ENCODE data around the gene PICALM.

The PICALM gene

DNA sequence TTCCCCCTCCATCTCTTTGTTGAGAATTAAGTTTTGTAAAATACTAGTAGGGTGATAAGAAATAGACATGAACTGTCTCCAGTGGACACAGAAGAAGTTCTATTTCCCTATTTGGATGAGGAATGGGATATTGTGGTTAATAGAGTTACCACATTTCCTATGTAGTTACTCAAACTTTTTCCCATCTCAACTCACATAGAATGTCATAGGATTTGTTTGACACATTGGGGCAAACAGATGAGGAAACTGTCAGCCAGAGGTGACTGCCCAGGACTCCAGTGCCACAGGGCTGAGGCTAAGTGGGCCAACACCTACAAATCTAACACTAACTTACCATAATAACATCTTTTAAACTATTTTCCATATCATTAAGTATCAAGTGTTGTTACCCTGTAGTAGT is 155.4 kb downstream of the PICALM start:
- POLR2A ChIA-PET (ENCODE audit: low non-redundant PET): no interaction called here
- H3K27ac ChIP-seq: no peak overlapping the region
- DNase-seq (ENCODE audit: low spot score): no peak
- CTCF ChIA-PET: no interaction called here
- TF ChIP-seq, protein P1, sequence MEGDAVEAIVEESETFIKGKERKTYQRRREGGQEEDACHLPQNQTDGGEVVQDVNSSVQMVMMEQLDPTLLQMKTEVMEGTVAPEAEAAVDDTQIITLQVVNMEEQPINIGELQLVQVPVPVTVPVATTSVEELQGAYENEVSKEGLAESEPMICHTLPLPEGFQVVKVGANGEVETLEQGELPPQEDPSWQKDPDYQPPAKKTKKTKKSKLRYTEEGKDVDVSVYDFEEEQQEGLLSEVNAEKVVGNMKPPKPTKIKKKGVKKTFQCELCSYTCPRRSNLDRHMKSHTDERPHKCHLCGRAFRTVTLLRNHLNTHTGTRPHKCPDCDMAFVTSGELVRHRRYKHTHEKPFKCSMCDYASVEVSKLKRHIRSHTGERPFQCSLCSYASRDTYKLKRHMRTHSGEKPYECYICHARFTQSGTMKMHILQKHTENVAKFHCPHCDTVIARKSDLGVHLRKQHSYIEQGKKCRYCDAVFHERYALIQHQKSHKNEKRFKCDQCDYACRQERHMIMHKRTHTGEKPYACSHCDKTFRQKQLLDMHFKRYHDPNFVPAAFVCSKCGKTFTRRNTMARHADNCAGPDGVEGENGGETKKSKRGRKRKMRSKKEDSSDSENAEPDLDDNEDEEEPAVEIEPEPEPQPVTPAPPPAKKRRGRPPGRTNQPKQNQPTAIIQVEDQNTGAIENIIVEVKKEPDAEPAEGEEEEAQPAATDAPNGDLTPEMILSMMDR (conservative IDR thresholded peaks at IDR 0.05; ENCODE audit: low read depth): no peak

DNA sequence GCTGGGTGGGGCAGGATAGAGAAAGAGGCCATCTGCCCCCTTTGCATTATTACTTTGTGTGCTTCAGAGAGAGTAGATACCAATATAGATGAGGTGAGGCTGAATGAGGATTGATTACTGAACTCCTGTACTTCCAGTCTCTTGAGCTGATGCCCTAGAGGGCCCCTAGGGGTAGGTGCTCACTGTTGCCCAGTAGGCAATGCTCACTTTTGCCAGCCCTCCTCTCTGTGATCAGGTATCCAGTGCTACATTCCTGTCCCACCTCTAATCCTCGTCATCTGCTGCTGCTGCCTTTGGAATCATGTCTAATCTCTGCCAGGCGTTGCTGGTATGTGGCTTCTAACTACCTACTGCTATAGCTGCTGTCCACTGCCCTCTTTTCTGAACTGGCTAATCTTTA is 156.5 kb downstream of the PICALM start:
- ChIA-PET CTCF (interaction anchor here (0.6 kb wide), 1 partner anchor 27 kb away, joined by 3 read pairs; no protein-coding TSS in a partner anchor), POLR2A (ENCODE audit: low non-redundant PET) (no interaction called here)
- H3K27ac ChIP-seq: no peak overlapping the region
- TF ChIP-seq, protein P1 (conservative IDR thresholded peaks at IDR 0.05; ENCODE audit: low read depth): no peak
- DNase-seq (ENCODE audit: low spot score): no peak

Data from RWPE1 (cell line).